Adrenal gland (tissue), 12 donors: ENCODE measurements around the gene LNPEP. TPM values are rescaled to one million over a fixed set of nuclear protein-coding genes. Genes with fewer than 3 reads are reported as not detected.

ENCODE experiments used
- DNase-seq, 7 donors: peaks; one replicate each; pipeline ENCODE4 v3.0.0-alpha.2; 2019 to 2020
- H3K27ac ChIP-seq, 5 donors: fragments of 200-600 bp; sonication (generic) in 4 of 5; 1 replicate in 3 of 5; 2 replicates in 2 of 5; pipeline versions ENCODE4 v1.5.1 to v1.8.0; 2016 to 2020; ENCODE audit warnings: mild to moderate bottlenecking in 1 of 5
- H3K27me3 ChIP-seq: fragments of 200-600 bp; 2 replicates; pipeline ENCODE4 v1.8.0; 2021
- H3K36me3 ChIP-seq, 2 donors: fragments of 200-600 bp; replicated peaks in 1 of 2; 1 replicate in 1 of 2; 2 replicates in 1 of 2; pipeline versions ENCODE4 v1.5.1 to v1.8.0; 2018 to 2022
- H3K4me1 ChIP-seq, 2 donors: fragments of 200-600 bp; replicated peaks in 1 of 2; 1 replicate in 1 of 2; 2 replicates in 1 of 2; pipeline versions ENCODE4 v1.5.1 to v1.8.0; 2018 to 2021
- H3K4me3 ChIP-seq, 4 donors: fragments of 200-600 bp; sonication (generic) in 3 of 4; one replicate each; pipeline ENCODE4 v1.5.1; 2016 to 2018
- H3K9me3 ChIP-seq, 3 donors: fragments of 200-600 bp; sonication (generic) in 1 of 3; replicated peaks in 1 of 3; 1 replicate in 2 of 3; 2 replicates in 1 of 3; pipeline versions ENCODE4 v1.5.1 to v1.8.0; 2016 to 2021
- POLR2A ChIP-seq, 2 donors: fragments of 450-650 bp; IDR thresholded peaks; one replicate each; pipeline ENCODE4 v1.6.1; 2017; ENCODE audit warnings: antibody characterized with exemption in 2 of 2, mild to moderate bottlenecking in 2 of 2, moderate library complexity in 1 of 2
- WGBS, 4 donors: extraction: QIAGEN DNeasy Blood & Tissue Kit in 2 of 4; methylation state at CpG; one replicate each; pipeline versions ENCODE4 v1.1.5 to v1.1.7; 2013 to 2017; 5-methylcytosine and 5-hydroxymethylcytosine counted together
- intact Hi-C, 2 donors: fragments of 100-400 bp; cut with DNase I; formaldehyde crosslinking; loops; one replicate each; pipeline versions ENCODE4 v1.14.1 to v1.15.0; 2022 to 2023
- polyA plus RNA-seq, 3 donors: library from polyadenylated mRNA; stranded (reverse); fragments of 200-250 nt in 2 of 3; fragments of 350-450 nt in 1 of 3; fragmentation: Illumina TruSeq in 1 of 3; extraction: RNeasy Lipid Tissue Mini Kit (QIAGEN cat#74804) in 1 of 3; gene quantifications; one replicate each; pipeline ENCODE4 v1.2.3, GENCODE V29; 2013 to 2014
- total RNA-seq, 9 donors: library from RNA; depleted of rRNA in 4 of 9; stranded (reverse); fragments of >200 nt in 4 of 9; fragments of 120-200 nt in 1 of 9; fragmentation: NEBNext Ultra II Directional in 1 of 9; extraction: Animal tissue kit (Norgen Biotek cat#: 25700) in 1 of 9; gene quantifications; one replicate each; pipeline versions ENCODE4 v1.1.0 to v1.2.4, GENCODE V29; 2013 to 2023
- TF ChIP-seq, protein P1 (sequence below), 6 experiments: fragments of 450-650 bp in 4 of 6; fragments of 200-600 bp in 2 of 6; sonication (generic) in 1 of 6; IDR thresholded peaks; 1 replicate in 5 of 6; 2 replicates in 1 of 6; pipeline versions ENCODE4 v1.5.1 to v1.8.0; 2016 to 2021; ENCODE audit warnings: antibody characterized with exemption in 6 of 6, mild to moderate bottlenecking in 2 of 6, moderate library complexity in 1 of 6
- donor health status: healthy with polysubstance abuse.
- donor health status: Bipolar disorder and iron deficiency.
- donor health status: DM: yes; HTN: yes; CAD: no.
- donor health status: DM: no; HTN: no; CAD: no.
- donor health status: DM: no; HTN: no; CAD: no.
- donor health status: DM: yes; HTN: yes; CAD: no.

The LNPEP gene
- total and polyA plus RNA-seq, 12 donors = 2.3 to 35.4 (median 20.8) TPM

DNA sequence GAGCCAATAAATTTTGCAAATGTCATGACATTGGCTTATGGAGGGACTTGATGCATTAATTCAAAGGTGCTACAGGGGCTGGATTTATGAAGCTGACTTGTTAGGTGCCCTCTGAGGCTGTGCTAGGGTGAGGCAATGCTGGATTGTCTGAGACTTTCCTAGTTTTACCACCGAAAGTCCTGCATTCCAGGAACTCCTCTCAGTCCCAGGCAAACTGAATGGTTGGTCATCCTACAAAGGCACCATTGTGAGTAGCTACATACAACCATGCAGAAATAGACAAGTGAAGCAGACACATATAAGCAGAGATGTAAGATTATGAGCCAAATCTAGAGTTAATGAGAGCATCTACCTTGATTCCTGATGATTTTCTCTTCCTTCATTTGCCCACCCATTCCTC lies 111.2 kb downstream of the LNPEP start:
- Histone ChIP-seq H3K4me3 (no peak overlapping the region), H3K27ac (no peak overlapping the region), H3K36me3 (no peaks in the 10 kb centered on the region), H3K4me1 (no peaks in the 10 kb centered on the region), H3K27me3 (no peaks in the 10 kb centered on the region), H3K9me3 (no peaks in the 10 kb centered on the region)
- intact Hi-C loops = no loop called here
- TF ChIP-seq POLR2A (IDR thresholded peaks at IDR 0.05) = no peak
- WGBS, 4 donors = 85 to 100% (median 95%) methylated on average over 1 of the region's 1 CpG
- no peak for DNase-seq

GRCh38 chr5:97049175-97049574 lies 113.3 kb downstream of the LNPEP start:
- H3K27me3 ChIP-seq = no peaks in the 10 kb centered on the region
- 69 to 84% (median 80%) methylated on average over 7 of the region's 7 CpGs for WGBS, 4 donors

DNA sequence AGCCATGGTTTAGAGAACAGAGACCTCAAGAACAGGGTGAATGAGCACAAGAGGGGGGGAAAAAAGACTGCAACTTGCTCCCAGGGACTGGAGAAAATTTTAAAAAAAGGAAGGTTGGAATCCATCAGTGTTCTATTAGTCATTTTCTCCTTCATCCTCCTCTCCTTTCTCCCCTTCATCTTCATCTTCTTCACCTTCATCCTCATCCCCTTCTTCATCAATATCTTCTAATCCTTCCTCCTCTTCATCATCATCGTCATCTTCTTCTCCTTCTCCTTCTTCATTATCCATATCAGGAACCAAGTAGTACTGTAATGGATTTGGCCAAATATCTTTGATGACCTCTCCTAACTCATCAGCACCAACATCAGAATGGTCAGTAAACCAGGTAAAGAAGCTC lies 120.4 kb downstream of the LNPEP start:
- no peaks in the 10 kb centered on the region for H3K27me3 ChIP-seq
- no peaks in the 10 kb centered on the region for H3K4me1 ChIP-seq
- no peak overlapping the region for H3K27ac ChIP-seq
- no peaks in the 10 kb centered on the region for H3K36me3 ChIP-seq
- TF ChIP-seq, protein P1, sequence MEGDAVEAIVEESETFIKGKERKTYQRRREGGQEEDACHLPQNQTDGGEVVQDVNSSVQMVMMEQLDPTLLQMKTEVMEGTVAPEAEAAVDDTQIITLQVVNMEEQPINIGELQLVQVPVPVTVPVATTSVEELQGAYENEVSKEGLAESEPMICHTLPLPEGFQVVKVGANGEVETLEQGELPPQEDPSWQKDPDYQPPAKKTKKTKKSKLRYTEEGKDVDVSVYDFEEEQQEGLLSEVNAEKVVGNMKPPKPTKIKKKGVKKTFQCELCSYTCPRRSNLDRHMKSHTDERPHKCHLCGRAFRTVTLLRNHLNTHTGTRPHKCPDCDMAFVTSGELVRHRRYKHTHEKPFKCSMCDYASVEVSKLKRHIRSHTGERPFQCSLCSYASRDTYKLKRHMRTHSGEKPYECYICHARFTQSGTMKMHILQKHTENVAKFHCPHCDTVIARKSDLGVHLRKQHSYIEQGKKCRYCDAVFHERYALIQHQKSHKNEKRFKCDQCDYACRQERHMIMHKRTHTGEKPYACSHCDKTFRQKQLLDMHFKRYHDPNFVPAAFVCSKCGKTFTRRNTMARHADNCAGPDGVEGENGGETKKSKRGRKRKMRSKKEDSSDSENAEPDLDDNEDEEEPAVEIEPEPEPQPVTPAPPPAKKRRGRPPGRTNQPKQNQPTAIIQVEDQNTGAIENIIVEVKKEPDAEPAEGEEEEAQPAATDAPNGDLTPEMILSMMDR (IDR thresholded peaks at IDR 0.05) = no peak
- no peak for TF ChIP-seq POLR2A (IDR thresholded peaks at IDR 0.05)
- H3K4me3 ChIP-seq = no peak overlapping the region
- DNase-seq = no peak
- 84 to 91% (median 87%) methylated on average over 1 of the region's 1 CpG for WGBS, 4 donors
- intact Hi-C loops = no loop called here
- H3K9me3 ChIP-seq = no peaks in the 10 kb centered on the region

More at GRCh38 chr5:97049175-97049574, 113.3 kb downstream of the LNPEP start:
- H3K36me3 ChIP-seq = no peaks in the 10 kb centered on the region
- no peaks in the 10 kb centered on the region for H3K4me1 ChIP-seq
- TF ChIP-seq POLR2A (IDR thresholded peaks at IDR 0.05) = no peak
- TF ChIP-seq, protein P1 (IDR thresholded peaks at IDR 0.05) = no peak
- intact Hi-C loops = no loop called here
- no peaks in the 10 kb centered on the region for H3K9me3 ChIP-seq
- no peak overlapping the region for H3K27ac ChIP-seq
- no peak overlapping the region for H3K4me3 ChIP-seq
- DNase-seq = no peak

DNA sequence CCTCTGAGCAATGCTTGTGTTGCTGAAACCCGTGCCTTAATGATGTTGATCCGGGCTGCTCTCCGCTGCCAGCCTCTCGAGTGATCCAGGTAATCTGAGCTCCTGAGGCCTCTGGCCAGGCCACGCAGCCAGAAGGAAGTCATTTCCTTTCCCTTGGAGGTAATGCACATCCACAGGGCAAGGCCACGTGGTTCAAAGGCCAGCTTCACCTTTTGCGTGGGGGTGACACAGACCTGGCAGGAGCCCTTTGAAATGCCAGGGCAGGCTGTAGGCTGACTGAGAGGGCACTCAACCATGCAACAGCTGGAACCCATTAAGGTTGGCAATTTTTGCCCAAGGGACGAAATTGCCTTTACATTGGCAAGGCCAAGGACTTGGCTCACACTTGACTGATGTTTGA lies 126.2 kb downstream of the LNPEP start:
- no peak overlapping the region for H3K27ac ChIP-seq
- no peak overlapping the region for H3K4me3 ChIP-seq
- no peaks in the 10 kb centered on the region for H3K9me3 ChIP-seq
- 80 to 86% (median 83%) methylated on average over 5 to 8 of the region's 8 CpGs for WGBS, 4 donors
- intact Hi-C loops = no loop called here
- no peaks in the 10 kb centered on the region for H3K27me3 ChIP-seq
- H3K36me3 ChIP-seq = no peaks in the 10 kb centered on the region
- no peak for TF ChIP-seq POLR2A (IDR thresholded peaks at IDR 0.05)
- TF ChIP-seq, protein P1 (IDR thresholded peaks at IDR 0.05) = no peak
- H3K4me1 ChIP-seq = no peaks in the 10 kb centered on the region
- DNase-seq = no peak

GRCh38 chr5:97063251-97063650 lies 127.4 kb downstream of the LNPEP start:
- H3K27ac ChIP-seq = no peak overlapping the region
- DNase-seq = no peak
- no peak overlapping the region for H3K4me3 ChIP-seq
- H3K4me1 ChIP-seq = no peaks in the 10 kb centered on the region
- H3K27me3 ChIP-seq = no peaks in the 10 kb centered on the region
- H3K36me3 ChIP-seq = no peaks in the 10 kb centered on the region
- intact Hi-C loops = no loop called here
- 74 to 88% (median 84%) methylated on average over 1 of the region's 1 CpG for WGBS, 4 donors
- no peaks in the 10 kb centered on the region for H3K9me3 ChIP-seq
- no peak for TF ChIP-seq POLR2A (IDR thresholded peaks at IDR 0.05)
- TF ChIP-seq, protein P1 (IDR thresholded peaks at IDR 0.05) = no peak
